Caco-2 (cell line): ENCODE results near the gene GALR2. TPM values are rescaled to one million over a fixed set of nuclear protein-coding genes. Genes with fewer than 3 reads are reported as not detected.

ENCODE experiments used
- BruUV-seq: library from RNA; stranded (reverse); fragments of 400-500 nt; replicated peaks from 2 replicates; lab custom pipeline; 2021; lab: Mats Ljungman, UMichigan
- CTCF ChIA-PET: fragments of 300-600 bp; sonication (Branson Sonifier 250); formaldehyde crosslinking; loops from one replicate; lab custom pipeline; 2022; ENCODE audit warnings: antibody characterized with exemption; lab: Charles Lee
- POLR2A ChIA-PET: fragments of 300-600 bp; sonication (Branson Sonifier 250); formaldehyde crosslinking; loops from one replicate; lab custom pipeline; 2022; ENCODE audit warnings: antibody characterized with exemption; lab: Charles Lee
- DNase-seq, 2 experiments: peaks; one replicate each; pipeline versions ENCODE4 v3.0.0 to v3.0.0-alpha.2; 2020 to 2022
- H3K27me3 ChIP-seq: replicated peaks from 2 replicates; pipeline ENCODE4 v1.6.0; 2011; ENCODE audit warnings: low read length; ENCODE audit not compliant: control insufficient read depth, insufficient read depth
- H3K36me3 ChIP-seq: 2 replicates; pipeline ENCODE4 v1.5.1; 2011; ENCODE audit warnings: low read length; ENCODE audit not compliant: control insufficient read depth, insufficient read depth
- H3K4me1 ChIP-seq: fragments of 250-450 bp; sonication (Bioruptor Pico); 2 replicates; pipeline ENCODE4 v1.5.1; 2020; ENCODE audit warnings: mild to moderate bottlenecking
- H3K4me3 ChIP-seq: 2 replicates; pipeline ENCODE4 v1.5.1; 2011; ENCODE audit warnings: low read depth, mild to moderate bottlenecking, control low read depth, low read length
- H3K9me3 ChIP-seq: fragments of 250-450 bp; sonication (Bioruptor Pico); 2 replicates; pipeline ENCODE4 v1.5.1; 2020; ENCODE audit warnings: mild to moderate bottlenecking, moderate library complexity
- H3K27ac Mint-ChIP-seq: one replicate; pipeline ENCODE4 v1.8.0; 2022; ENCODE audit warnings: mixed read lengths; ENCODE audit not compliant: unreplicated experiment
- H3K27me3 Mint-ChIP-seq: one replicate; pipeline ENCODE4 v1.8.0; 2022; ENCODE audit warnings: mixed read lengths; ENCODE audit not compliant: insufficient read depth, unreplicated experiment
- H3K36me3 Mint-ChIP-seq: one replicate; pipeline ENCODE4 v1.8.0; 2022; ENCODE audit warnings: mild to moderate bottlenecking, mixed read lengths; ENCODE audit not compliant: insufficient read depth, unreplicated experiment
- H3K4me1 Mint-ChIP-seq: one replicate; pipeline ENCODE4 v1.8.0; 2022; ENCODE audit warnings: low read depth, mixed read lengths; ENCODE audit not compliant: unreplicated experiment
- H3K4me3 Mint-ChIP-seq: one replicate; pipeline ENCODE4 v1.8.0; 2022; ENCODE audit warnings: mild to moderate bottlenecking, moderate library complexity, mixed read lengths; ENCODE audit not compliant: unreplicated experiment
- H3K9me3 Mint-ChIP-seq: one replicate; pipeline ENCODE4 v1.8.0; 2022; ENCODE audit warnings: mixed read lengths; ENCODE audit not compliant: unreplicated experiment
- intact Hi-C: fragments of 100-400 bp; cut with micrococcal nuclease; formaldehyde crosslinking; loops from one replicate; pipeline ENCODE4 v1.10.0; 2022; ENCODE audit not compliant: unreplicated experiment
- total RNA-seq: library from RNA; stranded (reverse); gene quantifications from 2 replicates; pipeline ENCODE4 v1.2.3, GENCODE V29; 2022
- TF ChIP-seq, protein P1 (sequence below), 2 experiments: fragments of 200-600 bp in 1 of 2; IDR thresholded peaks; 1 replicate in 1 of 2; 2 replicates in 1 of 2; pipeline versions ENCODE4 v1.5.1 to v1.8.0; 2011 to 2022; ENCODE audit warnings: antibody characterized with exemption in 1 of 2, control low read depth in 1 of 2, inconsistent platforms in 1 of 2, low read depth in 1 of 2, low read length in 1 of 2, mild to moderate bottlenecking in 1 of 2, moderate library complexity in 1 of 2; ENCODE audit not compliant: insufficient read depth in 1 of 2, severe bottlenecking in 1 of 2, unreplicated experiment in 1 of 2

GALR2 gene
- total RNA-seq, 1 experiment from 2014 or later: 0.50 TPM

DNA sequence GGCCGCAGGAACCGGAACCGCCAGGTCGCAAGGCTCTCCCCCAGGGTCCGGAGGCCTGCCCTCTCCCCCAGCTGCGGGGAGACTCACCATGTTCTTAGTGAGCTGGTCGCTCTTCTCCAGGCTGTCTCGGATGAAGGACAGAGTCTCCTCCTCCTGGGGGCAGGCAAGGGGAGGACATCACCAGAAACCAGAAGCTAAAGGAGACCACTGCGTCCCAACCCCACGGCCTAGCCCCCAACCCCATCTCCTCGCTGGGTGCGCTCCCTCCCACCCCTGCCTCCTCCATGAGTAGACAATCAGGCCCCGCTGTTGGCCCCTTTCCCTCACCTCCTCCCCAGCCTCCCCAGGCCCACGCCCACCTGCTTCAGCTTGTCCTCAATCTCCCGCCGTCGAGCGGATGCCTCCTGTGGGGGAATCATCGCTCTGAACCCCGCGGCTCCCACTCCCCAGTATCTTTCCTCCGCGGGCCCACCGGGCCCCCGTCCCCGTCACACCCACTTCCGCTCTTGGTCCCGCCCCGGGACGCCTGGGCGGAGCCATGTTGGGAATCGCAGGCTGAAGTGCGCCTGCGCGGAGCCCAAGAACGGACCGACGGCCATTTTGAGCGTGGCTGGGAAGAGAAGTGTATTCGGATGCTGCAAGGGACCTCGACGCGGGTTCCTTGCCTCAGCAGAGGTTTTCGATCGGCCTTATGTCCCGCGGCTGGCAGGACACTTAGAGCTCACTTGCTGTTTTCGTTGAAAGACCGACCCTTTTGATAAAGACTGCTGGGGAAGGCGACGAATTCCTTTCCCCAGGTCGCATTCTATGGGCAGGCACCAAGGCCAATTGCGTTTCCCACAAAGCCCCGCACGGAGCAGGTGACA, 28.9 kb downstream of the GALR2 start, which contains the start of gene EXOC7:
TSS of gene EXOC7 (minus strand) at position 514 of the 866 bp plus-strand sequence. CDS start at position 419, 95 bp downstream.
- no peaks in the 10 kb centered on the region for H3K27me3 ChIP-seq

DNA sequence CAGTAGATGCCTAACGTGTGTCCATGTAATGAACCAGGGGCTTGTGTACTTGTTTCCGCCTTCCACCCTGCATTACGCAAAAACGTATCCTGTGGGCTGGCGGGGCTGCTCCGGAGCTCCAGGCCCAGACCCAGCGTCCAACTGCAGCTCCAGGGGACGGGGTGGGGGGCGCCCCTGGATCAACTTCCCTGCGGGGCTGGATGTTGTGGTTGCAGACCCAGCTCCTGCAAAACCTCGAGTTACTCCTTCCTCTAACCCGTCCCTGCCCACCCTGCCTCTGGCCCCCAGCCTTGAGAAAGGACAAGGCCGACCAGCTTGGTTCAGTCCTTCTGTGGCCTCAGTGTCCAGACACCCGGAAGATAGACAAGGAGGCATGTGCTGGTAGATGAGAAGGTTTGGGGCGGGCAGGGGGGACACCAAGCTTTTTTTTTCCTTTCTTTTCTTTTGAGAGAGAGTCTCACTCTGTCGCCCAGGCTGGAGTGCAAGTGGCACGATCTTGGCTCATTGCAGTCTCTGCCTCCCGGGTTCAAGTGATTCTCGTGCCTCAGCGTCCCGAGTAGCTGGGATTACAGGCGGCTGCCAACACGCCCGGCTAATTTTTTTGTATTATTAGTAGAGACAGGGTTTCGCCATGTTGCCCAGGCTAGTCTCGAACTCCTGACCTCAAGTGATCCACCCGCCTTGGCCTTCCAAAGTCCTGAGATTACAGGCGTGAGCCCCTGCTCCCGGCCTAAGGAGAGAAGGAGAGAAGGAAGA, 29.7 kb downstream of the GALR2 start:
- H3K4me1 Mint-ChIP-seq: peaks cover 9% of the 10 kb centered on the region
- H3K4me1 ChIP-seq: peaks cover 28% of the 10 kb centered on the region
- CTCF ChIA-PET: interaction anchor here (2.5 kb wide), 1 partner anchor 29 kb away, joined by 17 read pairs; no protein-coding TSS in a partner anchor
- no peaks in the 10 kb centered on the region for H3K27me3 ChIP-seq
- no peaks in the 10 kb centered on the region for H3K27me3 Mint-ChIP-seq
- H3K36me3 Mint-ChIP-seq: peaks cover 41% of the 10 kb centered on the region
- no peaks in the 10 kb centered on the region for H3K9me3 ChIP-seq
- H3K4me3 ChIP-seq: peak overlapping the region; percentile 82
- no peaks in the 10 kb centered on the region for H3K9me3 Mint-ChIP-seq
- peak overlapping the region; percentile 92 for H3K4me3 Mint-ChIP-seq
- DNase-seq: no peak
- TF ChIP-seq, protein P1, sequence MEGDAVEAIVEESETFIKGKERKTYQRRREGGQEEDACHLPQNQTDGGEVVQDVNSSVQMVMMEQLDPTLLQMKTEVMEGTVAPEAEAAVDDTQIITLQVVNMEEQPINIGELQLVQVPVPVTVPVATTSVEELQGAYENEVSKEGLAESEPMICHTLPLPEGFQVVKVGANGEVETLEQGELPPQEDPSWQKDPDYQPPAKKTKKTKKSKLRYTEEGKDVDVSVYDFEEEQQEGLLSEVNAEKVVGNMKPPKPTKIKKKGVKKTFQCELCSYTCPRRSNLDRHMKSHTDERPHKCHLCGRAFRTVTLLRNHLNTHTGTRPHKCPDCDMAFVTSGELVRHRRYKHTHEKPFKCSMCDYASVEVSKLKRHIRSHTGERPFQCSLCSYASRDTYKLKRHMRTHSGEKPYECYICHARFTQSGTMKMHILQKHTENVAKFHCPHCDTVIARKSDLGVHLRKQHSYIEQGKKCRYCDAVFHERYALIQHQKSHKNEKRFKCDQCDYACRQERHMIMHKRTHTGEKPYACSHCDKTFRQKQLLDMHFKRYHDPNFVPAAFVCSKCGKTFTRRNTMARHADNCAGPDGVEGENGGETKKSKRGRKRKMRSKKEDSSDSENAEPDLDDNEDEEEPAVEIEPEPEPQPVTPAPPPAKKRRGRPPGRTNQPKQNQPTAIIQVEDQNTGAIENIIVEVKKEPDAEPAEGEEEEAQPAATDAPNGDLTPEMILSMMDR (IDR thresholded peaks at IDR 0.05; ENCODE audit: insufficient read depth in 1 of 2, low read depth in 1 of 2, low read length in 1 of 2, severe bottlenecking in 1 of 2, unreplicated experiment in 1 of 2): no peak
- peak overlapping the region; percentile 91 for H3K27ac Mint-ChIP-seq
- intact Hi-C loops: loop anchor here (10.0 kb wide), 1 partner anchor 160 kb away; the partner anchor contains the start of gene UBALD2
- BruUV-seq: TSS peak; percentile 95
- POLR2A ChIA-PET: interaction anchor here (0.5 to 2.0 kb wide), 4 partner anchors 15 to 143 kb away, joined by 3 to 8 read pairs (median 4); no protein-coding TSS in a partner anchor
- no peaks in the 10 kb centered on the region for H3K36me3 ChIP-seq

More for the DNA sequence above, 28.9 kb downstream of the GALR2 start, which contains the start of gene EXOC7:
- H3K27ac Mint-ChIP-seq: peak within 1 kb of the TSS; percentile 91
- DNase-seq: peak; percentile 92 to 96
- TF ChIP-seq, protein P1 (IDR thresholded peaks at IDR 0.05; ENCODE audit: insufficient read depth in 1 of 2, low read depth in 1 of 2, low read length in 1 of 2, severe bottlenecking in 1 of 2, unreplicated experiment in 1 of 2): no peak
- ChIA-PET CTCF (interaction anchor here (1.4 to 2.5 kb wide), 3 partner anchors 29 to 78 kb away, joined by 7 to 17 read pairs (median 15); no protein-coding TSS in a partner anchor), POLR2A (interaction anchor here (0.5 to 2.0 kb wide), 5 partner anchors 14 to 144 kb away, joined by 3 to 8 read pairs (median 4); no protein-coding TSS in a partner anchor)
- H3K4me1 Mint-ChIP-seq: peaks cover 9% of the 10 kb centered on the region
- peak within 1 kb of the TSS; percentile 92 for H3K4me3 Mint-ChIP-seq
- peaks cover 44% of the 10 kb centered on the region for H3K36me3 Mint-ChIP-seq
- Histone ChIP-seq H3K4me1 (peaks cover 28% of the 10 kb centered on the region), H3K4me3 (peak within 1 kb of the TSS; percentile 82), H3K9me3 (no peaks in the 10 kb centered on the region), H3K36me3 (no peaks in the 10 kb centered on the region)
- BruUV-seq: no TSS peak
- no peaks in the 10 kb centered on the region for H3K9me3 Mint-ChIP-seq
- intact Hi-C loops: loop anchor here (2.0 to 10.0 kb wide), 2 partner anchors 43 to 161 kb away; partner anchors contain the start of gene UBALD2
- H3K27me3 Mint-ChIP-seq: no peaks in the 10 kb centered on the region
